ENCODE data around the gene CD300C. TPM values are rescaled to one million over a fixed set of nuclear protein-coding genes. Genes with fewer than 3 reads are reported as not detected.

The CD300C gene
- total and polyA plus RNA-seq, 2 donors = 0.80 to 1.2 TPM

DNA sequence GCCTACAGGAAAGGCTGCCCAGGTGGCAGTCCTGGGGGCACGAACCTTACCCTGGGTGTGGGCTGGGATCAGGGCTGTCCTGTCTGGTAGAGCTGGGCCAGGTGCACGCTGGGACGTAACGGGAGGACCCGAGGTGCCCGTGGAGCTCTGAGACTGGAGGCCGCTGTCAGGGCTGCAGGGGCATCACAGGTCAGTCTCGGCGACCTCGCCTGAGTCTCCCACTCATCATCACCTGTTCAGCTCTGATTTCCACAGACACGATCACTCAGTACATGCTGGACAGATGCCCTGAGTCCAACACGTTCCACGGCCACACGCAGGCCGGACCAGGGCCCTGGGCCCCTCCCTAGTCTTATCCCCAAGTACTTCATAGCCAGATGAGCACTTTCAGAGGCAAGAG is 4.7 kb upstream of the CD300C start:
- Histone ChIP-seq H3K27ac (ENCODE audit: low read depth in 1 of 2, low read length in 1 of 2) (no peak overlapping the region), H3K27me3 (ENCODE audit: control insufficient read depth in 2 of 2, insufficient read depth in 1 of 2, low read length in 1 of 2) (no peaks in the 10 kb centered on the region), H3K4me1 (ENCODE audit: control insufficient read depth in 2 of 2, insufficient read depth in 2 of 2, low read length in 2 of 2) (peaks cover 0 to 8% of the 10 kb centered on the region in 2 donors), H3K9me3 (ENCODE audit: control insufficient read depth in 2 of 2, insufficient read depth in 1 of 2, low read length in 1 of 2) (no peaks in the 10 kb centered on the region), H3K36me3 (ENCODE audit: control insufficient read depth in 2 of 2, insufficient read depth in 2 of 2, low read length in 1 of 2) (no peaks in the 10 kb centered on the region), H3K4me3 (ENCODE audit: low read length in 2 of 2) (no peak overlapping the region)
- DNase-seq (ENCODE audit: low read depth in 6 of 9, low spot score in 9 of 9) = no peak
- 93% methylated on average over 15 of the region's 15 CpGs for WGBS

- Histone ChIP-seq H3K4me3 (ENCODE audit: low read length in 2 of 2) (no peak overlapping the region), H3K27me3 (ENCODE audit: control insufficient read depth in 2 of 2, insufficient read depth in 1 of 2, low read length in 1 of 2) (no peaks in the 10 kb centered on the region), H3K4me1 (ENCODE audit: control insufficient read depth in 2 of 2, insufficient read depth in 2 of 2, low read length in 2 of 2) (peaks cover 0 to 8% of the 10 kb centered on the region in 2 donors), H3K9me3 (ENCODE audit: control insufficient read depth in 2 of 2, insufficient read depth in 1 of 2, low read length in 1 of 2) (no peaks in the 10 kb centered on the region), H3K27ac (ENCODE audit: low read depth in 1 of 2, low read length in 1 of 2) (no peak overlapping the region), H3K36me3 (ENCODE audit: control insufficient read depth in 2 of 2, insufficient read depth in 2 of 2, low read length in 1 of 2) (no peaks in the 10 kb centered on the region)
- DNase-seq (ENCODE audit: low read depth in 6 of 9, low spot score in 9 of 9) = no peak
- 94% methylated on average over 7 of the region's 7 CpGs for WGBS
Observed at GRCh38 chr17:74549343-74549742, 3.4 kb upstream of the CD300C start.

- DNase-seq (ENCODE audit: low read depth in 6 of 9, low spot score in 9 of 9) = peak in 1 of 9 donors; percentile 12
- Histone ChIP-seq H3K9me3 (ENCODE audit: control insufficient read depth in 2 of 2, insufficient read depth in 1 of 2, low read length in 1 of 2) (no peaks in the 10 kb centered on the region), H3K4me1 (ENCODE audit: control insufficient read depth in 2 of 2, insufficient read depth in 2 of 2, low read length in 2 of 2) (peaks cover 0 to 8% of the 10 kb centered on the region in 2 donors), H3K27me3 (ENCODE audit: control insufficient read depth in 2 of 2, insufficient read depth in 1 of 2, low read length in 1 of 2) (no peaks in the 10 kb centered on the region), H3K27ac (ENCODE audit: low read depth in 1 of 2, low read length in 1 of 2) (no peak overlapping the region), H3K36me3 (ENCODE audit: control insufficient read depth in 2 of 2, insufficient read depth in 2 of 2, low read length in 1 of 2) (no peaks in the 10 kb centered on the region), H3K4me3 (ENCODE audit: low read length in 2 of 2) (no peak overlapping the region)
- WGBS = 64% methylated on average over 3 of the region's 3 CpGs
Observed at GRCh38 chr17:74547736-74548135, 1.8 kb upstream of the CD300C start.

- Histone ChIP-seq H3K4me3 (ENCODE audit: low read length in 2 of 2) (no peak overlapping the region), H3K4me1 (ENCODE audit: control insufficient read depth in 2 of 2, insufficient read depth in 2 of 2, low read length in 2 of 2) (peaks cover 0 to 8% of the 10 kb centered on the region in 2 donors), H3K27me3 (ENCODE audit: control insufficient read depth in 2 of 2, insufficient read depth in 1 of 2, low read length in 1 of 2) (no peaks in the 10 kb centered on the region), H3K36me3 (ENCODE audit: control insufficient read depth in 2 of 2, insufficient read depth in 2 of 2, low read length in 1 of 2) (no peaks in the 10 kb centered on the region), H3K9me3 (ENCODE audit: control insufficient read depth in 2 of 2, insufficient read depth in 1 of 2, low read length in 1 of 2) (no peaks in the 10 kb centered on the region), H3K27ac (ENCODE audit: low read depth in 1 of 2, low read length in 1 of 2) (no peak overlapping the region)
- WGBS = 94% methylated on average over 7 of the region's 7 CpGs
- no peak for DNase-seq (ENCODE audit: low read depth in 6 of 9, low spot score in 9 of 9)
Observed at GRCh38 chr17:74547264-74547663, 1.3 kb upstream of the CD300C start.

GRCh38 chr17:74546586-74546985 is 671 bp upstream of the CD300C start:
- Histone ChIP-seq H3K9me3 (ENCODE audit: control insufficient read depth in 2 of 2, insufficient read depth in 1 of 2, low read length in 1 of 2) (no peaks in the 10 kb centered on the region), H3K27ac (ENCODE audit: low read depth in 1 of 2, low read length in 1 of 2) (no peak overlapping the region), H3K36me3 (ENCODE audit: control insufficient read depth in 2 of 2, insufficient read depth in 2 of 2, low read length in 1 of 2) (no peaks in the 10 kb centered on the region), H3K4me1 (ENCODE audit: control insufficient read depth in 2 of 2, insufficient read depth in 2 of 2, low read length in 2 of 2) (peaks cover 0 to 8% of the 10 kb centered on the region in 2 donors), H3K27me3 (ENCODE audit: control insufficient read depth in 2 of 2, insufficient read depth in 1 of 2, low read length in 1 of 2) (no peaks in the 10 kb centered on the region), H3K4me3 (ENCODE audit: low read length in 2 of 2) (no peak overlapping the region)
- 96% methylated on average over 7 of the region's 7 CpGs for WGBS
- DNase-seq (ENCODE audit: low read depth in 6 of 9, low spot score in 9 of 9) = no peak

- DNase-seq (ENCODE audit: low read depth in 6 of 9, low spot score in 9 of 9) = no peak
- H3K27ac ChIP-seq (ENCODE audit: low read depth in 1 of 2, low read length in 1 of 2) = no peak overlapping the region
Observed at GRCh38 chr17:74544991-74545842, 698 bp downstream of the CD300C start.

DNA sequence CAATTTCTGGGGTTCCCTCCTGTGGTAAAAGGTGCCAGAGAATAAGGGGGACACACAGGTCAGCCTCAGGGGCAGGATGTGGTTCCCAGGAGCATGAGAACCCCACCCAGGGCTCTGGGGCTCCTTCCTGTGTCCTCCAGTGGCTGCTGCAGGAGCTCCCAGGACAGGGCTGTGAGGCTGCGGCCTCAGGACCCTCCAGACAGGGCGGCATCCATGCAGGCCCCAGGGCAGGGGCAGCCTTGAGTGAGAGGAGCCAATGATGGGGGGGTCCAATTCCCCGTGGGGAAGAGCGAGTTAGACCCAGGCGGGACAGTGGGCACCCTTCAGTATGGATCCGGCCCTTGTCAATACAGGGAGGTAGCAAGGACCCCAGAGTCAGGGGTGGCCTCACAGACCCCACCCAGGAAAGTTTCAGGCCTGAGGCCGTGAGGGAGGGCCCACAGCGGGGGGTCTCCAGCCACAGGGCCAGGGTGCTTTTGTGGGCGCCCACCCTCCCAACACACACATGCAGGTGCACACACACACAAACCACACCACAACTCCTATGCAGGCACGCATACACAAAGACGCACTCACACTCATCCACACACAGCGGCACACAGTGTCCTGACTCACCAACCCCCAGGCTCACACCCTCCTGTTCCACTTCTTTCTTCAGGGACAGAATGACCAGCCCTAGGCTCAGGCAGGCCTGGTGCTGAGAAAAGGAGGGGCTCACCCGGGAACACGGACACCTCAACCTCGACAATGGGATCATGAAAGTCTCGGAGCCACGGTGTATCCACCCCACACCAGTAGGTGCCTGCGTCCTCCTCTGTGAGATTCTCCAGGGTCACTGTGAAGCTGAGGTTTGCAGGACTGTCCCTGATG is 1.8 kb downstream of the CD300C start:
- no peak for DNase-seq (ENCODE audit: low read depth in 6 of 9, low spot score in 9 of 9)
- H3K9me3 ChIP-seq (ENCODE audit: control insufficient read depth in 2 of 2, insufficient read depth in 1 of 2, low read length in 1 of 2) = no peaks in the 10 kb centered on the region
- WGBS = 96% methylated on average over 18 of the region's 18 CpGs
- no peak overlapping the region for H3K4me3 ChIP-seq (ENCODE audit: low read length in 2 of 2)
- no peak overlapping the region for H3K27ac ChIP-seq (ENCODE audit: low read depth in 1 of 2, low read length in 1 of 2)
- peaks cover 0 to 8% of the 10 kb centered on the region in 2 donors for H3K4me1 ChIP-seq (ENCODE audit: control insufficient read depth in 2 of 2, insufficient read depth in 2 of 2, low read length in 2 of 2)
- no peaks in the 10 kb centered on the region for H3K27me3 ChIP-seq (ENCODE audit: control insufficient read depth in 2 of 2, insufficient read depth in 1 of 2, low read length in 1 of 2)
- no peaks in the 10 kb centered on the region for H3K36me3 ChIP-seq (ENCODE audit: control insufficient read depth in 2 of 2, insufficient read depth in 2 of 2, low read length in 1 of 2)

More at GRCh38 chr17:74544991-74545842, 698 bp downstream of the CD300C start:
- peaks cover 0 to 8% of the 10 kb centered on the region in 2 donors for H3K4me1 ChIP-seq (ENCODE audit: control insufficient read depth in 2 of 2, insufficient read depth in 2 of 2, low read length in 2 of 2)
- H3K9me3 ChIP-seq (ENCODE audit: control insufficient read depth in 2 of 2, insufficient read depth in 1 of 2, low read length in 1 of 2) = no peaks in the 10 kb centered on the region
- no peaks in the 10 kb centered on the region for H3K36me3 ChIP-seq (ENCODE audit: control insufficient read depth in 2 of 2, insufficient read depth in 2 of 2, low read length in 1 of 2)
- H3K4me3 ChIP-seq (ENCODE audit: low read length in 2 of 2) = no peak overlapping the region
- H3K27me3 ChIP-seq (ENCODE audit: control insufficient read depth in 2 of 2, insufficient read depth in 1 of 2, low read length in 1 of 2) = no peaks in the 10 kb centered on the region
- 90% methylated on average over 16 of the region's 16 CpGs for WGBS

DNA sequence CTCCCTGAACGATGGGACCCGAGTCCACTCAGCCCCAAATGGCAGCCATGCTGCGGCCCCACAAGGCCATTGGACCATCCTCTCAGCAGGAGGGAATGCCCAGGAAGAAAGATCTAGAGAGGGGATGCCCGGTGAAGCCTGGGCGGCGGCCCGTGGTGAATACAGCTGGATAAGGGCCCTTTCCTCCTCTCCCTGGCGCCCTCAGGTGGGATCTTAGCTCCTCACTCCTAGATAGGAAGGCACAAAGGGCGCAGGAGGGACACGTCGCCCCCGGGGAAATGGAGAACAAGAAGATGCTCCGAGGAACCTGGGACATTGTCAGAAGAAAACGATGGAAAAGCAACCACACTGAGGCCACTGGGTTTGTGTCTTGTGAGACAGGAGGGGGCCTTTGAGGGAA is 2.5 kb downstream of the CD300C start:
- no peak overlapping the region for H3K4me3 ChIP-seq (ENCODE audit: low read length in 2 of 2)
- H3K27ac ChIP-seq (ENCODE audit: low read depth in 1 of 2, low read length in 1 of 2) = no peak overlapping the region
- H3K27me3 ChIP-seq (ENCODE audit: control insufficient read depth in 2 of 2, insufficient read depth in 1 of 2, low read length in 1 of 2) = peaks cover 0 to 3% of the 10 kb centered on the region in 2 donors
- no peak for DNase-seq (ENCODE audit: low read depth in 6 of 9, low spot score in 9 of 9)
- H3K4me1 ChIP-seq (ENCODE audit: control insufficient read depth in 2 of 2, insufficient read depth in 2 of 2, low read length in 2 of 2) = peaks cover 0 to 8% of the 10 kb centered on the region in 2 donors
- H3K9me3 ChIP-seq (ENCODE audit: control insufficient read depth in 2 of 2, insufficient read depth in 1 of 2, low read length in 1 of 2) = no peaks in the 10 kb centered on the region
- H3K36me3 ChIP-seq (ENCODE audit: control insufficient read depth in 2 of 2, insufficient read depth in 2 of 2, low read length in 1 of 2) = no peaks in the 10 kb centered on the region
- WGBS = 96% methylated on average over 14 of the region's 14 CpGs

All from thymus (tissue), 11 donors.